Right ventricle myocardium superior (tissue), 1 donor: ENCODE data around the gene NUDT2. TPM values are rescaled to one million over a fixed set of nuclear protein-coding genes. Genes with fewer than 3 reads are reported as not detected.
A peak's percentile ranks its signal among the peaks of the same experiment; 100 is the strongest.
"Not testable (repeated sequence)": the region's sequence is repeated elsewhere in the genome, so short reads cannot be mapped to it uniquely, and the experiment has no call there.

Experiments
- ATAC-seq: fragments of 200-7000 bp; cut with Tn5 transposase; one replicate; pipeline ENCODE4 v1.9.1; 2020; ENCODE audit warnings: mild to moderate bottlenecking; ENCODE audit not compliant: poor library complexity
- DNase-seq: peaks from one replicate; pipeline ENCODE4 v3.0.0-alpha.2; 2020
- intact Hi-C: fragments of 100-400 bp; cut with DNase I; formaldehyde crosslinking; loops from one replicate; pipeline ENCODE4 v1.11.2; 2022
- total RNA-seq: library from RNA; stranded (reverse); fragmentation: NEBNext Ultra II Directional; extraction: Animal tissue kit (Norgen Biotek cat#: 25700); gene quantifications from one replicate; pipeline ENCODE4 v1.2.1, GENCODE V29; 2021
- donor health status: DM: no; HTN: yes; CAD: no; lungs with severe emphysema.

NUDT2 gene
- total RNA-seq, 1 donor from 2014 or later, result 17.7 TPM

DNA sequence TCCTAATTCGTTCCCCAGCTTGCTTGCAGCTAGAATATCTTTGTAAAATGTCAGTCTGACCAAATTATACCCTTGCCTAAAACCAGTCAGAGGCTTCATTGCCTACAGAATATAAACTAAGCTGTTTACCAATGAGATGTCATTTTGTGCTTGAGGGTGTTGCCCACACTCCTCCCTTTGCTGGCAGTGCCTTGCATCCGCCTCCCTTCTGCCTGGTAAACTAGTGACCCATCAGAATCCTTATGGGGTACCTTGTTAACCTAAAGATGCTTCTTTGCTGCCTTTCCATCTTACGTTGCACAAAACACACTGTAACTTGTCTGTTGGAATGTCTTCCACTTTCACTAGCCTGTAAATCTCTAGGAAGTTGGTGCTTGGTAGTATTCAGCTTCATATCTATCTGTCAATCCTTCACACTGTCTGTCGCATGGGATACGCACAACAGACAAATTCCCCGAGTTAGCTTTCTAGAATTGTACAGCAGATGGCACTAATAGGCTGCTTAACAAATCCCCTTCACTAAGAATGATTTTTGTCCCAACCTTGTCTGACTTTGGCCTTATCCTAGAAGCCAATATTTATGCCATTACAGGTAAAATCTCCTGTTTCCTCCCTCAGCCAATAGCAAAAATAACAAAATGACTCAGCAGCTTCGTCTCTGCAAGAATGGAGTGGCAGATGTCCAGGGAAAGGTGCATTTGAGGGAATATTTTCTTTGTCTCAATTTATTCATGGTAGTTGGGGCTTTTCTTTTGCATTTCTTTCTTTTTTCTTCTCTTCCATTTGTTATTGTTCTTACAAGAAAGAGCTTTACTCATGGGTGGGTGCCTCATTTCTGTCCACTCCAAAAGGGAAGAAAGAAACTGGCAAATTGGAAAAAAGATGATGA is 3.0 kb downstream of the NUDT2 start:
- DNase-seq (no peak), ATAC-seq (no peak)
- intact Hi-C loops, result loop anchor here (2.0 to 10.0 kb wide), 2 partner anchors 46 to 272 kb away; no protein-coding TSS in a partner anchor

GRCh38 chr9:34333836-34334235 is 4.5 kb downstream of the NUDT2 start:
- ATAC-seq (no peak), DNase-seq (no peak)
- intact Hi-C loops, result loop anchor here (2.0 to 10.0 kb wide), 2 partner anchors 45 to 271 kb away; no protein-coding TSS in a partner anchor

DNA sequence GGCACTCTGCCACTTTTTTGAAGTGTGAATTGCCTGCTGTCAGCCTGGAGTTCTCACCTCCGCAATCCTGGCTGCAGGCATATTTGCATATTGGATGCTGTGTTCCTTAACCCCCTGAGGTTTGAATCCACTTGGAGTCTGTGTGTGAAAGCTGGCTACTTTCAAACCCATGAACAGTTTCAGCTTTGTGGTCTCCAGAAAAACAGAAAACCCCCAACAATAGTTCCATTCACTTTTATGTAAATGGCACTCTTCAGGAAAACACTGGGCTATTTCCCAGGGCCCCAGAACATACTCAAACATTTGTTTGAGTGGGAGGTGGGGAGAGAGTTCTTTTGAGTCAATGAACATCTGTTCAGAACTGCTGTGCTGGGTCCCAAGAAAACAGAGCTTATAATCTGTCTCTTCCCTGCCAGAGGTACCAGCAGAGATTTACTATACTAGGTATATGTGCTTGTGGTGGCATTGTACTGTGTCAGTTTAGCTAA is 5.0 kb downstream of the NUDT2 start:
- DNase-seq, result no peak
- no peak for ATAC-seq
- intact Hi-C loops, result loop anchor here (10.0 kb wide), 1 partner anchor 270 kb away; no protein-coding TSS in a partner anchor

DNA sequence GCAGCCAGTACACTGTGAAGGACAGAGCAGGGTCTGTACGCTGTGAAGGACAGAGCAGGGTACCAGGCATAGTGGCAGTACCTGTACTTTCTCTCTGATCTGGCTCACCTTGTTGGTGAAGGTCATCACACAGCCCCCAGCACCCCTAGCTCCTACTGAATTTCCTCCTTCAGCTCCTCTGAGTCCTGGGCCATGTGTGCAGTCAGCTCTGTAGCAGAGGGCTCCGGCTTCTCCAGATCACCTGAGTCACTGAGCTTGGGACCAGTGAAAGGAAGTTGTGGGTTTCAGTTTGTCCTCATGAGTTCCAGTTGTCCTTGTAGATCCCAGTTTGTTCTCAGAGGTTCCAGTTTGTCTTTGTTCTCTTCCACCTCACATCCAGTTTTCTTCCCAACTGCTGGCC is 5.5 kb downstream of the NUDT2 start:
- intact Hi-C loops, result loop anchor here (10.0 kb wide), 1 partner anchor 270 kb away; no protein-coding TSS in a partner anchor
- DNase-seq (no peak), ATAC-seq (no peak)

- intact Hi-C loops, result loop anchor here (10.0 kb wide), 1 partner anchor 269 kb away; no protein-coding TSS in a partner anchor
- ATAC-seq, result no peak
- DNase-seq, result no peak
Observed at GRCh38 chr9:34335376-34335775, 6.0 kb downstream of the NUDT2 start.

GRCh38 chr9:34337403-34337802 is 8.0 kb downstream of the NUDT2 start:
- no peak for ATAC-seq
- intact Hi-C loops, result loop anchor here (10.0 kb wide), 1 partner anchor 267 kb away; no protein-coding TSS in a partner anchor
- no peak for DNase-seq

GRCh38 chr9:34338079-34338478 is 8.7 kb downstream of the NUDT2 start:
- DNase-seq, ATAC-seq: not testable (repeated sequence)
- intact Hi-C loops, result loop anchor here (10.0 kb wide), 1 partner anchor 267 kb away; no protein-coding TSS in a partner anchor

DNA sequence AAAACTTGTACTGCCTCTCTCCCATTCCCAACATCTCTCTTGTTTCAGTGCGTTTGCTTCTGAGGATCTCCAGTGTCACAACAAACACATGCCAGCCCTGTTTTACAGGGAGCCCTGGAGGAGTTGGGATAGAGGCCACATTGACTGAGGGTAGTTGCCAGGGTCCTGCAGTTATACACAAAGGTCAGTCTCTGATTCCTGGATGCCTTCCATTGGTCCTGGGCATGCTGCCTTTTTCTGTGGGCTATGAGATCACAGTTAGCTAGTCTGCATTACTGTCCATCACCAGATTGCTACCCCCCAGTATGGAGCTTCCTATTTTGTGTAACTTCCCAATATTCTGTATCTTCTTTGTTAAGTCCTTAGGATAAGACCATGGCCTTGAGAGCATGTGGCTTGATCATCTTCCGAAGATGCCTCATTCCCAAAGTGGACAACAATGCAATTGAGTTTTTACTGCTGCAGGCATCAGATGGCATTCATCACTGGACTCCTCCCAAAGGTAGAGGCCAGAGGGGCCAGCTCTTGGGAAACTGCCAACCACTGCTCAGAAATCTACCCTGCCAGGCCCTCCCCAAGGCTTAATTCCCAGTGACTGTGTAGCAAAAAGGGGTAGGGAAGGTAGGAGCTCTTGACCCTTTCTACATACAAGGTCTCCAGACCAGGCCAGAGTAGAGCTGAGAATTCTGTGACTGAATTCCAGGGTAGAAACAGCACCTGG is 9.5 kb downstream of the NUDT2 start:
- no peak for ATAC-seq
- DNase-seq, result no peak
- intact Hi-C loops, result loop anchor here (10.0 kb wide), 1 partner anchor 266 kb away; no protein-coding TSS in a partner anchor

DNA sequence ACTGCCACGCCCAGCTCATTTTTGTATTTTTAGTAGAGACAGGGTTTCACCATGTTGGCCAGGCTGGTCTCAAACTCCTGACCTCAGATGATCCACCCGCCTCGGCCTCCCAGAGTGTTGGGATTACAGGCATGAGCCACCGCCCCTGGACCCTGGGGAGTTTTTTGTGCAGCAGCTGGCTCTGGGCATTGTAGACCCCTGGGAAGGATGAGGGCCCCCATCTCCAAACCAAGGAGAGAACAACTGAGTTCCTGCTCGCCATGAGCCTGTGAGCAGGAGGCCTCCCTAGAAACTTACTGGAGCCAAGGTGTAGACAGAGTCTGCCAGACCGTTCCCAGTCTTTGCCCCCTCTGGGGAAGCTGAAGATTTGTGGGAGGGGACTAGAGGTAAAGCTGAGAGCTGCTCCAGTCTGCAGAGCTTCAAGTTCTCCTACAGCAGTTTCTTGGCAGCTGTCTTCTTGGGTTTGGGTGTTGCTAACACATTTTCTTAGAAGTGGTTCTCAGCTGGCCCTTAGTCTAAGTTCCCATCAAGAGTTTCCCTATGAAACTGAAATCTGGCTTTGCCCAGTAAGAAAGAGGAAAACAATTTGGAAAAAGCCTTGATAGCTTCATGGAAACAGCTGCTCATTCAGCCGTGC is 12.4 kb downstream of the NUDT2 start:
- intact Hi-C loops, result no loop called here
- DNase-seq (no peak), ATAC-seq (peak; percentile 54)

GRCh38 chr9:34343090-34343489 is 13.7 kb downstream of the NUDT2 start:
- intact Hi-C loops, result no loop called here
- peak; percentile 86 for DNase-seq
- ATAC-seq, result peak; percentile 81

- peak; percentile 21 for ATAC-seq
- no peak for DNase-seq
- intact Hi-C loops, result no loop called here
Observed at GRCh38 chr9:34343605-34344004, 14.2 kb downstream of the NUDT2 start.

DNA sequence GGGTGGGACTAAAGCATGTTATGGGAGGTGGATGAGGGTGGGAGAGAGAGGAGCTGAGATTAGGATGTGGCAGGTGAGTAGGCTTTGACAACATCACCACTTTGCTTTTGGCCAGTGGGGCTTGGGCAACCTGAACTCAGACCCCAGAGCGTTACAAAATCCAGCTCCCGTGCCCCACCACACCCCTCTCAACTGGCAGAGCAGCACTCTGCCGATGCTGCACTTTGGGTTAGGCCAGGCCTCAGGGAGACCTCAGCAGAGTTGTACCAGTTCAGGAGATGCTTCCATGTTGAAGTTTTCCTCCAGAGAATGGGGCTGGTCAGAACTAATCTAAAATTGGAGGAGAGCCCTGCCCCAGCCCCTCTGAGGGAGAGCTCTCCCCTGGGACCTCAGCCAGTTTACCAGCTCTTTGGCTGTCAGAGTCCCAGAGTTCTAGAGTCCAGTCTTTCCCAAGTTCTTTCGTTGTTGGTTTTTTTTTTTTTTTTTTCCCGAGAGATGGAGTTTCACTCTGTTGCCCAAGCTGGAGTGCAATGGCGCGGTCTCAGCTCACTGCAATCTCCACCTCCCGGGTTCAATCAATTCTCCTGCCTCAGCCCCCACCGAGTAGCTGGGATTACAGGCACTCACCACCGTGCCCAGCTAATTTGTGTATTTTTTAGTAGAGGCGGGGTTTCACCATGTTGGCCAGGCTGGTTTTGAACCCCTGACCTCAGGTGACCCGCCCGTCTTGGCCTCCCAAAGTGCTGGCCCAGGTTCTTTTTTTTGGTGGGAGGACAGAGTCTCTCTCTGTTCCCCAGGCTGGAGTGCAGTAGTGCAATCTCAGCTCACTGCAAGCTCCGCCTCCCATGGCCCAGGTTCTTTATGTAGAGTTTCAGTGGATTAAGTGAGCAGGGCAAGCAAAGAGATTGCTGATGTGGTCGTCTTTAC is 17.8 kb downstream of the NUDT2 start:
- ATAC-seq, result no peak
- no peak for DNase-seq
- intact Hi-C loops, result no loop called here

DNA sequence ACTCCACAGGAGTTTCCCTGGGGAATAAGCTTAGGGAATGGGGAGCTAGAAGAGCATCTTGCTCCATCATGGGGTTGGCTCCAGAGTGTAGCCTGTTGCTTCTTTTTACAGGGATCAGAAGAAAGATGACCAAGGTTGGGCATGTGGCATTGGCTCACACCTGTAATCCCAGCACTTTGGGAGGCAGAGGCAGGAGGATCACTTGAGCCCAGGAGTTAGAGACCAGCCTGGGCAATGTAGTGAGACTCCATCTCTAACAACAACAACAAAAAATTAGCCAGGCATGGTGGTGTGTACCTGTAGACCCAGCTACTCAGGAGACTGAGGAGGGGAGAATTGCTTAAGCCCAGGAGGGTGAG is 18.4 kb downstream of the NUDT2 start:
- intact Hi-C loops, result no loop called here
- no peak for ATAC-seq
- DNase-seq, result no peak

DNA sequence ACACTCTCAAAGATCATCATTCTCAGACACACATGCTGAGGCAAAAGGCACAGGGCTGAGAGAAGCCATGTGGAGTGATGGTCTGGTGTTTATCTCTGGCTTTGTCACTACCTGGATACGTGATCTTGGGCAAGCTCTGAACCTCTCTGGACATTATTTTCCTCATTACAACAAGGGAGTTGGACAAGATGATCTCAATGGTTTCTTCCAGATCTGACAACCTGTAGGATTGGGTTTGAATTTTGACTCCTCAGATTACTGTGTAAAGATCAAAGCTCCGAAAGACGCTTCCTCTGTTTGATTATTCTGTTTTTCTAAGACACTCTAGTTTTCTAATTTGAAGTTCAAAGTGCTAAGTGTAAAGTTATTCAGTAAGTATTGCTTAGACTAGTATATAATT is 20.0 kb downstream of the NUDT2 start:
- no peak for ATAC-seq
- intact Hi-C loops, result no loop called here

GRCh38 chr9:34352122-34352652 is 22.8 kb downstream of the NUDT2 start:
- DNase-seq, ATAC-seq, intact Hi-C loops: not testable (repeated sequence)

More for the DNA sequence above, 20.0 kb downstream of the NUDT2 start:
- DNase-seq, result no peak

GRCh38 chr9:34352957-34353356 is 23.6 kb downstream of the NUDT2 start:
- ATAC-seq, DNase-seq, intact Hi-C loops: not testable (repeated sequence)

- ATAC-seq (no peak), DNase-seq (no peak)
- intact Hi-C loops, result no loop called here
Observed at GRCh38 chr9:34362614-34363214, 33.3 kb downstream of the NUDT2 start.
